ENCODE data around the gene S100A14. TPM values are rescaled to one million over a fixed set of nuclear protein-coding genes. Genes with fewer than 3 reads are reported as not detected.
A peak's percentile ranks its signal among the peaks of the same experiment; 100 is the strongest.

The S100A14 gene
- total and polyA plus RNA-seq, 9 of the 15 experiments (the other 6 are each of a cell fraction or from before 2014, with no cell fraction given) = 0.10 to 0.64 (median 0.24) TPM; not detected in 3

DNA sequence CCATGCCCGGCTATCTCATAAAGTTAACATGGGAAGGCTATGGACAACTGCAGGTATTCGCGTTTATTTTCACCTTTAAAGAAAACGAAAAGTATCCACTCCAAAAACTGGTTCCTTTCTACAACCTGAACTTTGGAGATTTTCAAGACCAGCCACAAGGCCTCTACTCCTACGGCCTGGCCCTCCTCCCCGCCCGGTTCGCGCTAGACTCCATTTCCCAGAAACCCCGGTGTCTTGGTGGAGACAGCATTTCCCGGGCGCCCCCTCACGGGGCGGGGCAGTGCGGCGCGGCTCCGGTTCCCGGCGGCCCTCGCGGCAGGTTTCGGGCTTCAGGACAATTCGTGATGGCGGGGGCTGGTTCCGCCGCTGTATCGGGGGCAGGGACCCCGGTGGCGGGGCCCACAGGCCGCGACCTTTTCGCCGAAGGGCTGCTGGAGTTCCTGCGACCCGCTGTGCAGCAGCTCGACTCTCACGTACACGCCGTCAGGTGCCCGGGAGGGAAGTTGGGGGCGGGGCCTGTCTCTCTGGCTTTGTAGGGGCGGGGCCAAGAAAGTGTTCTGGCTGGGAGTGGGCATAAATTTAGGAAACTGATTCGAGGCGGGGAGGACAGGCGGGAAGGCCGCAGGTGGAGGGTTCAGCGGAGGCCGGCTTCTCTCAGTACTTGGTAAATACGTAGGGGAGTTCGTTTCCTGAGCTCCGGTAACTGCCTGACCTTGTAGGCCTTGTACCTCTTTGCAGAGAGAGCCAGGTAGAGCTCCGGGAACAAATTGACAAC is 42.5 kb upstream of the S100A14 start, which contains the start of gene SNAPIN (continued):
- TF ChIP-seq E2F4 (CRISPR knock-in tag; IDR thresholded peaks at IDR 0.05; ENCODE audit: low read depth) (no peak), PHB (CRISPR knock-in tag; IDR thresholded peaks at IDR 0.05) (no peak), EGR1 (conservative IDR thresholded peaks at IDR 0.05) (peak; percentile 93), CSDE1 (IDR thresholded peaks at IDR 0.05) (no peak), KLF6 (CRISPR knock-in tag; IDR thresholded peaks at IDR 0.05; ENCODE audit: borderline replicate concordance) (no peak), BRCA1 (IDR thresholded peaks at IDR 0.05) (no peak), BRCA1 (CRISPR knock-in tag; IDR thresholded peaks at IDR 0.05) (no peak), U2AF2 (optimal IDR thresholded peaks at IDR 0.05; ENCODE audit: low read depth, low read length) (no peak), DIDO1 (tag; IDR thresholded peaks at IDR 0.05; ENCODE audit: low read depth) (peak; percentile 66; the same call in 1 of the 2 replicates), NFE2 (IDR thresholded peaks at IDR 0.05; ENCODE audit: low read depth) (no peak), ZNF280B (CRISPR knock-in tag; IDR thresholded peaks at IDR 0.05) (no peak), NEUROD1 (IDR thresholded peaks at IDR 0.05; ENCODE audit: borderline replicate concordance, low read depth, low read length, partially characterized antibody) (peak; percentile 47), MECOM (CRISPR knock-in tag; IDR thresholded peaks at IDR 0.05) (no peak), SMARCA5 (IDR thresholded peaks at IDR 0.05) (no peak), RUNX1 (IDR thresholded peaks at IDR 0.05; ENCODE audit: low read depth) (no peak), HDGF (IDR thresholded peaks at IDR 0.05) (no peak), CLOCK (CRISPR knock-in tag; IDR thresholded peaks at IDR 0.05; ENCODE audit: borderline replicate concordance) (no peak), RFX5 (IDR thresholded peaks at IDR 0.05; ENCODE audit: low read depth, low read length) (no peak), MCM7 (IDR thresholded peaks at IDR 0.05) (no peak)
- TF ChIP-seq, protein P1, sequence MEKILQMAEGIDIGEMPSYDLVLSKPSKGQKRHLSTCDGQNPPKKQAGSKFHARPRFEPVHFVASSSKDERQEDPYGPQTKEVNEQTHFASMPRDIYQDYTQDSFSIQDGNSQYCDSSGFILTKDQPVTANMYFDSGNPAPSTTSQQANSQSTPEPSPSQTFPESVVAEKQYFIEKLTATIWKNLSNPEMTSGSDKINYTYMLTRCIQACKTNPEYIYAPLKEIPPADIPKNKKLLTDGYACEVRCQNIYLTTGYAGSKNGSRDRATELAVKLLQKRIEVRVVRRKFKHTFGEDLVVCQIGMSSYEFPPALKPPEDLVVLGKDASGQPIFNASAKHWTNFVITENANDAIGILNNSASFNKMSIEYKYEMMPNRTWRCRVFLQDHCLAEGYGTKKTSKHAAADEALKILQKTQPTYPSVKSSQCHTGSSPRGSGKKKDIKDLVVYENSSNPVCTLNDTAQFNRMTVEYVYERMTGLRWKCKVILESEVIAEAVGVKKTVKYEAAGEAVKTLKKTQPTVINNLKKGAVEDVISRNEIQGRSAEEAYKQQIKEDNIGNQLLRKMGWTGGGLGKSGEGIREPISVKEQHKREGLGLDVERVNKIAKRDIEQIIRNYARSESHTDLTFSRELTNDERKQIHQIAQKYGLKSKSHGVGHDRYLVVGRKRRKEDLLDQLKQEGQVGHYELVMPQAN (IDR thresholded peaks at IDR 0.05; ENCODE audit: borderline replicate concordance) = no peak; the same call in 1 of the 2 replicates
- TF ChIP-seq, protein P2, sequence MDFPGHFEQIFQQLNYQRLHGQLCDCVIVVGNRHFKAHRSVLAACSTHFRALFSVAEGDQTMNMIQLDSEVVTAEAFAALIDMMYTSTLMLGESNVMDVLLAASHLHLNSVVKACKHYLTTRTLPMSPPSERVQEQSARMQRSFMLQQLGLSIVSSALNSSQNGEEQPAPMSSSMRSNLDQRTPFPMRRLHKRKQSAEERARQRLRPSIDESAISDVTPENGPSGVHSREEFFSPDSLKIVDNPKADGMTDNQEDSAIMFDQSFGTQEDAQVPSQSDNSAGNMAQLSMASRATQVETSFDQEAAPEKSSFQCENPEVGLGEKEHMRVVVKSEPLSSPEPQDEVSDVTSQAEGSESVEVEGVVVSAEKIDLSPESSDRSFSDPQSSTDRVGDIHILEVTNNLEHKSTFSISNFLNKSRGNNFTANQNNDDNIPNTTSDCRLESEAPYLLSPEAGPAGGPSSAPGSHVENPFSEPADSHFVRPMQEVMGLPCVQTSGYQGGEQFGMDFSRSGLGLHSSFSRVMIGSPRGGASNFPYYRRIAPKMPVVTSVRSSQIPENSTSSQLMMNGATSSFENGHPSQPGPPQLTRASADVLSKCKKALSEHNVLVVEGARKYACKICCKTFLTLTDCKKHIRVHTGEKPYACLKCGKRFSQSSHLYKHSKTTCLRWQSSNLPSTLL (IDR thresholded peaks at IDR 0.05) = no peak

Measured in K562 (cell line).